Endothelial cell of umbilical vein (primary cell): ENCODE results near the gene PPP1R16B. TPM values are rescaled to one million over a fixed set of nuclear protein-coding genes. Genes with fewer than 3 reads are reported as not detected.

Source experiments
- BruUV-seq: library from RNA; stranded (reverse); fragments of 400-500 nt; replicated peaks from 2 replicates; lab custom pipeline; 2021; lab: Mats Ljungman, UMichigan
- CTCF ChIA-PET: fragments of 300-600, 350-600 bp; sonication (Branson Sonifier 250); formaldehyde crosslinking; loops from one replicate; lab custom pipeline; 2021; ENCODE audit warnings: antibody characterized with exemption, inconsistent platforms; lab: Charles Lee
- POLR2A ChIA-PET: fragments of 300-600, 350-600 bp; sonication (Branson Sonifier 250); formaldehyde crosslinking; loops from one replicate; lab custom pipeline; 2021; ENCODE audit warnings: antibody characterized with exemption, inconsistent platforms; lab: Charles Lee
- DNase-seq: peaks from one replicate; pipeline ENCODE4 v3.0.0-alpha.2; 2011; ENCODE audit warnings: low read depth, low spot score
- FAIRE-seq: peaks from 2 replicates; lab custom pipeline; 2011; peaks lifted over from hg19 to GRCh38; lab: Jason Lieb, UNC
- H2AFZ ChIP-seq: 2 replicates; pipeline ENCODE4 v1.6.0; 2012; ENCODE audit warnings: low read depth, low read length, control low read depth, inconsistent platforms
- H3K27ac ChIP-seq: 2 replicates; pipeline ENCODE4 v1.5.1; 2011; ENCODE audit warnings: low read depth, mild to moderate bottlenecking, control low read depth, low read length, moderate library complexity; ENCODE audit not compliant: insufficient read depth
- H3K27me3 ChIP-seq, 2 experiments: 2 replicates each; pipeline versions ENCODE4 v1.6.0 to v1.6.1; 2011; ENCODE audit warnings: low read length in 2 of 2, mixed read lengths in 1 of 2; ENCODE audit not compliant: control insufficient read depth in 2 of 2, insufficient read depth in 2 of 2
- H3K36me3 ChIP-seq, 2 experiments: 2 replicates in 1 of 2; 3 replicates in 1 of 2; pipeline ENCODE4 v1.5.1; 2011; ENCODE audit warnings: low read length in 2 of 2, mild to moderate bottlenecking in 1 of 2, moderate library complexity in 1 of 2; ENCODE audit not compliant: control insufficient read depth in 2 of 2, insufficient read depth in 2 of 2; ENCODE audit errors: extremely low read depth in 1 of 2
- H3K4me1 ChIP-seq: 3 replicates; pipeline ENCODE4 v1.5.1; 2011; ENCODE audit warnings: mild to moderate bottlenecking, low read length; ENCODE audit not compliant: control insufficient read depth, insufficient read depth; ENCODE audit errors: extremely low read depth
- H3K4me2 ChIP-seq: 2 replicates; pipeline ENCODE4 v1.6.1; 2011; ENCODE audit warnings: low read length, control low read depth, mixed read lengths; ENCODE audit not compliant: insufficient read depth
- H3K4me3 ChIP-seq, 3 experiments: fragments of 200-600 bp in 1 of 3; sonication (generic), shearing (Covaris generic) in 1 of 3; replicated peaks in 1 of 3; 2 replicates each; pipeline ENCODE4 v1.5.1; 2011 to 2016; ENCODE audit warnings: control low read depth in 3 of 3, low read length in 3 of 3, mild to moderate bottlenecking in 2 of 3, inconsistent platforms in 1 of 3, low read depth in 1 of 3, moderate library complexity in 1 of 3; ENCODE audit not compliant: insufficient read depth in 1 of 3
- H3K79me2 ChIP-seq: 2 replicates; pipeline ENCODE4 v1.6.0; 2012; ENCODE audit warnings: low read length, inconsistent platforms; ENCODE audit not compliant: control insufficient read depth, insufficient read depth
- H3K9ac ChIP-seq: replicated peaks from 2 replicates; pipeline ENCODE3; 2011; ENCODE audit warnings: low read length, control low read depth; ENCODE audit not compliant: insufficient read depth; ENCODE audit errors: extremely low read depth
- H3K9me1 ChIP-seq: replicated peaks from 3 replicates; pipeline ENCODE4 v1.6.0; 2011; ENCODE audit warnings: mild to moderate bottlenecking, low read length; ENCODE audit not compliant: control insufficient read depth, insufficient read depth; ENCODE audit errors: extremely low read depth
- H3K9me3 ChIP-seq: replicated peaks from 2 replicates; pipeline ENCODE4 v1.5.1; 2012; ENCODE audit warnings: low read length, inconsistent platforms; ENCODE audit not compliant: control insufficient read depth, insufficient read depth
- H4K20me1 ChIP-seq: replicated peaks from 2 replicates; pipeline ENCODE3; 2011; ENCODE audit warnings: mild to moderate bottlenecking, low read length; ENCODE audit not compliant: control insufficient read depth, insufficient read depth; ENCODE audit errors: extremely low read depth
- EZH2 ChIP-seq: IDR thresholded peaks from 2 replicates; pipeline ENCODE4 v1.6.1; 2012; ENCODE audit warnings: borderline replicate concordance, low read depth, mild to moderate bottlenecking, moderate library complexity, low read length, inconsistent platforms; ENCODE audit not compliant: severe bottlenecking
- FOS ChIP-seq: IDR thresholded peaks from 2 replicates; pipeline ENCODE4 v1.6.1; 2011; ENCODE audit warnings: mild to moderate bottlenecking, low read length, moderate library complexity, borderline replicate concordance; ENCODE audit not compliant: insufficient read depth
- GATA2 ChIP-seq: IDR thresholded peaks from 2 replicates; pipeline ENCODE4 v1.7.0; 2011; ENCODE audit warnings: low read depth, mild to moderate bottlenecking, moderate library complexity, mixed read lengths, low read length; ENCODE audit not compliant: insufficient read length, insufficient read depth
- JUN ChIP-seq: IDR thresholded peaks from 2 replicates; pipeline ENCODE4 v1.6.1; 2011; ENCODE audit warnings: borderline replicate concordance, low read depth; ENCODE audit not compliant: insufficient read length, insufficient read depth
- MAX ChIP-seq: IDR thresholded peaks from 2 replicates; pipeline ENCODE4 v1.6.1; 2011; ENCODE audit not compliant: insufficient read depth, insufficient read length
- MYC ChIP-seq: IDR thresholded peaks from one replicate; pipeline ENCODE4 v1.6.1; 2011; ENCODE audit warnings: mild to moderate bottlenecking, low read depth, low read length
- POLR2A ChIP-seq: IDR thresholded peaks from 2 replicates; pipeline ENCODE4 v1.6.1; 2012; ENCODE audit warnings: low read depth, mild to moderate bottlenecking, control low read depth, low read length
- POLR2AphosphoS5 ChIP-seq: IDR thresholded peaks from 2 replicates; pipeline ENCODE4 v1.6.1; 2012; ENCODE audit warnings: low read depth, mild to moderate bottlenecking, control low read depth, low read length, moderate library complexity; ENCODE audit not compliant: insufficient read depth
- dilution Hi-C: fragments of 300-500 bp; cut with MboI; formaldehyde crosslinking; loops from one replicate; pipeline ENCODE4 v1.15.0; 2019; ENCODE audit warnings: low sequenced_read_pairs; ENCODE audit not compliant: extremely low pct_ligation_motif_present
- intact Hi-C: fragments of 100-400 bp; cut with micrococcal nuclease; formaldehyde crosslinking; loops from one replicate; pipeline ENCODE4 v1.10.0; 2022
- polyA plus RNA-seq, 4 experiments: library from polyadenylated mRNA; depleted of rRNA in 3 of 4; stranded (reverse) in 3 of 4; unstranded in 1 of 4; fragments of >200 nt; gene quantifications; 2 replicates each; pipeline versions ENCODE4 v1.2.1 to v1.2.3, GENCODE V29; 2011 to 2012; ENCODE audit warnings: missing spikeins in 1 of 4
- total RNA-seq: library from RNA; stranded (reverse); gene quantifications from 2 replicates; pipeline ENCODE4 v1.2.3, GENCODE V29; 2021
- TF ChIP-seq, protein P1 (sequence below), 2 donors: IDR thresholded peaks; 1 replicate in 1 of 2; 2 replicates in 1 of 2; pipeline ENCODE4 v1.5.1; 2011; ENCODE audit warnings: low read length in 2 of 2, mild to moderate bottlenecking in 2 of 2, moderate library complexity in 2 of 2, control low read depth in 1 of 2, inconsistent platforms in 1 of 2, low read depth in 1 of 2; ENCODE audit not compliant: insufficient read depth in 1 of 2; ENCODE audit errors: extremely low read depth in 1 of 2

Gene PPP1R16B
- total and polyA plus RNA-seq, 2 donors (not counting 3 experiments of a cell fraction or from before 2014, with no cell fraction given): 34.7 to 68.1 TPM

- peaks cover 34% of the 10 kb centered on the region for H3K79me2 ChIP-seq
- ChIA-PET CTCF (no interaction called here), POLR2A (no interaction called here)
- no peak overlapping the region for H3K4me3 ChIP-seq
- no TSS peak for BruUV-seq
- no peak overlapping the region for H3K27ac ChIP-seq
- no peaks in the 10 kb centered on the region for H3K9me3 ChIP-seq
- H3K36me3 ChIP-seq: peaks cover 0 to 2% of the 10 kb centered on the region in 2 experiments
- TF ChIP-seq EZH2 (no peak), MAX (no peak), MYC (no peak), POLR2AphosphoS5 (no peak), JUN (no peak), POLR2A (no peak), GATA2 (no peak), FOS (no peak)
- TF ChIP-seq, protein P1, sequence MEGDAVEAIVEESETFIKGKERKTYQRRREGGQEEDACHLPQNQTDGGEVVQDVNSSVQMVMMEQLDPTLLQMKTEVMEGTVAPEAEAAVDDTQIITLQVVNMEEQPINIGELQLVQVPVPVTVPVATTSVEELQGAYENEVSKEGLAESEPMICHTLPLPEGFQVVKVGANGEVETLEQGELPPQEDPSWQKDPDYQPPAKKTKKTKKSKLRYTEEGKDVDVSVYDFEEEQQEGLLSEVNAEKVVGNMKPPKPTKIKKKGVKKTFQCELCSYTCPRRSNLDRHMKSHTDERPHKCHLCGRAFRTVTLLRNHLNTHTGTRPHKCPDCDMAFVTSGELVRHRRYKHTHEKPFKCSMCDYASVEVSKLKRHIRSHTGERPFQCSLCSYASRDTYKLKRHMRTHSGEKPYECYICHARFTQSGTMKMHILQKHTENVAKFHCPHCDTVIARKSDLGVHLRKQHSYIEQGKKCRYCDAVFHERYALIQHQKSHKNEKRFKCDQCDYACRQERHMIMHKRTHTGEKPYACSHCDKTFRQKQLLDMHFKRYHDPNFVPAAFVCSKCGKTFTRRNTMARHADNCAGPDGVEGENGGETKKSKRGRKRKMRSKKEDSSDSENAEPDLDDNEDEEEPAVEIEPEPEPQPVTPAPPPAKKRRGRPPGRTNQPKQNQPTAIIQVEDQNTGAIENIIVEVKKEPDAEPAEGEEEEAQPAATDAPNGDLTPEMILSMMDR (IDR thresholded peaks at IDR 0.05; ENCODE audit: extremely low read depth in 1 of 2, insufficient read depth in 1 of 2, low read depth in 1 of 2, low read length in 2 of 2): no peak
- no peaks in the 10 kb centered on the region for H4K20me1 ChIP-seq
- intact Hi-C loops: no loop called here
- no peak for DNase-seq
- no peaks in the 10 kb centered on the region for H3K9me1 ChIP-seq
- no peak for FAIRE-seq
- no peak overlapping the region for H3K9ac ChIP-seq
- dilution Hi-C loops: no loop called here
- no peaks in the 10 kb centered on the region for H3K27me3 ChIP-seq
- H3K4me2 ChIP-seq: no peak overlapping the region
- H2AFZ ChIP-seq: no peak overlapping the region
- H3K4me1 ChIP-seq: peaks cover 15% of the 10 kb centered on the region
Measured at GRCh38 chr20:38965264-38965663, 159.8 kb downstream of the PPP1R16B start.
